Stimulated activated CD4-positive, alpha-beta T cell treated with anti-CD3 and anti-CD28 coated beads, Interleukin-2, amount 100 ng/mL, for 4 hours (primary cell): ENCODE measurements around the gene CFLAR.
A peak's percentile ranks its signal among the peaks of the same experiment; 100 is the strongest.
"Not testable (repeated sequence)": the region's sequence is repeated elsewhere in the genome, so short reads cannot be mapped to it uniquely, and the experiment has no call there.

Source experiments
- DNase-seq: peaks from one replicate; pipeline ENCODE4 v3.0.0-alpha.2; 2020; ENCODE audit warnings: low read depth

Gene CFLAR

DNA sequence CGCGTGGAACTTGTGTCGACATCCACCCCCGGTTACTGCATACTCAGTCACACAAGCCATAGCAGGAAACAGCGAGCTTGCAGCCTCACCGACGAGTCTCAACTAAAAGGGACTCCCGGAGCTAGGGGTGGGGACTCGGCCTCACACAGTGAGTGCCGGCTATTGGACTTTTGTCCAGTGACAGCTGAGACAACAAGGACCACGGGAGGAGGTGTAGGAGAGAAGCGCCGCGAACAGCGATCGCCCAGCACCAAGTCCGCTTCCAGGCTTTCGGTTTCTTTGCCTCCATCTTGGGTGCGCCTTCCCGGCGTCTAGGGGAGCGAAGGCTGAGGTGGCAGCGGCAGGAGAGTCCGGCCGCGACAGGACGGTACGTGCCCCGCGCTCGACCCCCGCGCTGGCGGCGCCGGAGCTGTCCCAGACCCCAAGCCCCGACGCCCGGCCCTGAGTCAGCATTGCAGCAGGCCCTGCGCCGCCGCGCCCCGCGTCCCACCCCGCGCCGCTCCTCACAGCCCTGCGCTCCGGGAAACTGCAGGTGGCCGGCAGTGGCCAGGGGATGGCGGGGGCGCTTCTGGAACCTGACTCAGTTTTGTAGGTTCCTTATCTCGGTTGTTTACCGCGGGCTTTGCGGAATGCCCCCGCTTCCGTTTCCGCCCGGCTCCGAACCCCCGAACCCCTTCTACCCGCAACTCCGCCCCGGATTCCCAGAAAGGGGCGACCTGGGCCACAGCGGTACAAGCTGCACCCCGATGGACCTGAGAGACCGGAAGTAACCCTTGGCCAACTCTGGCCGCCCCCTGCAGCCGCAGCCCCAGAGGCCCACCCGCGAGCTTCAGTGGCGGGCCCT, at the start of gene CFLAR:
Gene CFLAR (plus strand): TSS at position 50 of the 844 bp plus-strand sequence. CDS start 13,702 bp downstream, outside the sequence.
- peak; percentile 66 for DNase-seq

DNA sequence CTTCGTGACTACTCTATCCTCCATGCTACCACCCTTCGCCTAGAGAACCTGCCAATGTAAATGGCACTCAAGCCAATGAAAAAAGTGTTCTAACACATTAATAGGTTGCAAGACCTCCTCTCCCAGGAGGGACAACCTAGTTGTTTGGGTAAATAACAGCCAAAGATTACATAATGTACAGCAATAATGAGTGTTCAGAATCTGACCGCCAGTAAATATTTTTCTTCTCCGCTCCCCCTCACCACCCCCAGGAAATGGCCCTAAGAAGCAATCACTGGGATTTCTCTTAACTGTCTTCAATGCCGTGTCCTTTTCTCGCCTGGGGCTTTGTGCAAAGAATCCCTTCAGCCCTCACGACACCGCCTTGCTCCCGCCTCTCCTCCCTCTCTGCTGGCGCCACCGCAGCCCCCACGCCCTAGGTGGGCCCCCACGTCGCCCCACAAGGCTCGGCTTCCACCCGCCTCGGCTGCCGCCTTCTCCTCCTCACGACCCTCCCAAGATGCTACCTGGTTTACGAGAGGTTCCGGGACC, 45.0 kb upstream of the CFLAR start:
- DNase-seq, result no peak

DNA sequence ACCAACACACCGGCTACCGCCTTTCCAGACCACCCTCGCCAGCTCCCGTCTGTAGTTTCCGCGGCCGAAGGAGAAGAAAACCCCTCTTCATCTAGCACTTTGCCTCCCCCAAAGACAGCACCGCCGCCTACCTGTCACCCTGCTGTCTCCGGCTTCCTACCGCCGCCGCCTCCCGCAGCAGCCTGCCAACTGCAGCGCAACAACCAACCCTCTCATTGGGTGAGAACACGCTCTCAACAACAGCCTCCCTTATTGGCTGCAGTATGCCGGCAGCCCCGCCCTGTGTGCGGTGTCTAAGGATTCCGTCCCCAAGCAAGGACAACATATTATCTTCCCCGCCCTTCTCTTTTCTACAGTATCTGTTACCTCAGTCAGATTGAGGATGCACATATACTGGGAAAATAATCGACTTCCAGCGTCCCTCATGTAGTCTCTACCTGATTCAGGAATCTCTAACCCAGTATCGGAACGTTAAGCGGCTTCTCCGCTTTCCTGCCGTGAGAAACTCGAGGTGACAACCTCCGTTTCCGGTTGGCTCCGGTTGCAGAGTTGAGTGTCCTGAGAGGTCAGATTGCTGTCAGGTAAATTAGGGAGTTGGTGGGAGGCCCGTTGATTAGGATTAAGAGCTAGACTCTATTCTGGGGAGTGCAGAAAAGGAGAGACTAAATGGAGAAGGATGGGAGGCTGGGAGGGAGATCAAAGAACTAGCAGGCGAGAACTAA, 44.3 kb upstream of the CFLAR start, which contains the start of the genes HYCC2 and NDUFB3:
Gene HYCC2 (minus strand): TSS at position 193 of the 722 bp plus-strand sequence. CDS start 47,662 bp downstream, outside the sequence.
Gene NDUFB3 (plus strand): TSS at position 523 of the 722 bp plus-strand sequence. CDS start 6,882 bp downstream, outside the sequence.
- peak; percentile 88 for DNase-seq

DNA sequence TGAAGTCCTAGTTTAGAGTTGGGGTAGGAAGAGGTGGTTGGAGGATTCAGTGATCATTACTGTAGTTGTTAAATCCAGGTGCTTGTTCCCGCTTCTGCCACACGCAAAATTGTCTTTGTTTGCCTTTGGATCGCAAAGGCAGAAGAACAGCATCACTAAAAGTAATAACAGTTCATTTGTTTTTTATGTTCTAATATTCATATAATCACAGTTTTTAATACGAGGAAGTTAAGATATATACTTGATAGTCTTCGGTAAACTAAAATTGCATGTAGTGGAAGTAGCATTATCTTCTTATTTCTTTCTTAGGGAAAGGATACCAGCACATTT, 43.8 kb upstream of the CFLAR start:
- DNase-seq, result no peak

DNA sequence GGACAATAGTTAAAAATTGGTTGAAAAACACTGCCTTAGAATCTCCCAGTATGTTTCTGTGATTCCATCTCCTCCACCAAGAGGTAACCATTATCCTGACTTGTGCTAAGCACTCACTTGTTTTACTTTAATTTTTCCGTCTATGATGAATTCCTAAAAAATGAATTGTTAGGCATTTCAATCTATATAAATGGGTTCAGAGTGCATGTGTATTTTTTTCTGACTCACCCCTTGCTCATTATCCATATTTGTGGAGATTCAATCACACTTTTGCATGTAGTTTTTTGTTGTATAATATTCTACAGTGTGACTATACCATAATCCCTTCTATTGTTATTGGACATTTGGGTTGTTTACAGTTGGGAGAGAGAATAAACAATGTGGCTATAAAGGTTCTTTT, 42.9 kb upstream of the CFLAR start:
- no peak for DNase-seq

DNA sequence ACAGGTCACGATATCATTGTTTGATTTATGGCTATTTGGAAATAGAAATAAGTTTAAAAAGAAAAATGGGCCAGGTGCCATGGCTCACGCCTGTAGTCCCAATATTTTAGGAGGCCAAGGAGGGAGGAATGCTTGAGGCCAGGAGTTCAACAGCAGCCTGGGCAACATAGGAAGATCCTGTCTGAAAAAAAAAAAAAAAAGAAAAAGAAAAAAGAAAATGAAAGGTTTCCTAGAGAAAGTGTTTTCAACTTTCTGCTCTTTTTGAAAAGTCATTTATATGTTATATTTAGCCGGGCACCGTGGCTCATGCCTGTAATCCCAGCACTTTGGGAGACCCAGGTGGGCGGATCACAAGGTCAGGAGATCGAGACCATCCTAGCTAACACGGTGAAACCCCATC, 41.0 kb upstream of the CFLAR start:
- DNase-seq, result no peak

DNA sequence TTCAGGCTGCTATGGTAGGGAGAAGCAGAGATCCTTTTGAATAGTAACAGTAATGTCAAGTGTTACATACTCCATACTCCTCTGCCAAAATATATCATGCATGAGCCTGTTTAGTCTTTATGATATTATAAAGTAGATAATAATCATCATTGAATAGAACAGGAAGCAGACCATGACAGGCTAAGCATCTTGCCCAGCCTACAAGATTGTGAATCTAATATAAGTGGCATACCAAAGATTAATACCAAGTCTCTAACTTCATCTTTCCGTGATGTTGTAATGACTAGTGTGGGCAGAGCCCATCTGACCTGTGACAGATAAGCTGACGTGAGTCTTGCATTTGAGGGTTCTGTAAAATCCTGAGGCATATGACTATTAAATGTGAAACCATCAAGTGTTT, 31.1 kb upstream of the CFLAR start:
- no peak for DNase-seq

DNA sequence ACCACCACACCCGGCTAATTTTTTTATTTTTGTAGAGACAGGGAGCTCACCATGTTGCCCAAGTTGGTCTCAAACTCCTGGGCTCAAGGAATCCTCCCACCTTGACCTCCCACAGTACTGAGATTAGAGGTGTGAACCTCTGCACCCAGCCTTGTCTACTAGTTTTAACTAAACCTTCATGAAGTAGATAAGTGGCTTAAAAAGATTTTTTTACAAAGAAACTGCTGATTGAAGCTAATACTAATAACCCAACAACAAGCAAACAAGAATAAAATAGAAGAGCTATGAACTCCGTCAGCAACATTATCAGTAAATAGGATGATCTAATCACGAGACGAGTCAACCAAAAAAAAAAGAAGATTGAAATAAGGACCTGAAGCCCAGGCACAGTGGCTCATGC, 25.4 kb upstream of the CFLAR start:
- DNase-seq, result no peak

DNA sequence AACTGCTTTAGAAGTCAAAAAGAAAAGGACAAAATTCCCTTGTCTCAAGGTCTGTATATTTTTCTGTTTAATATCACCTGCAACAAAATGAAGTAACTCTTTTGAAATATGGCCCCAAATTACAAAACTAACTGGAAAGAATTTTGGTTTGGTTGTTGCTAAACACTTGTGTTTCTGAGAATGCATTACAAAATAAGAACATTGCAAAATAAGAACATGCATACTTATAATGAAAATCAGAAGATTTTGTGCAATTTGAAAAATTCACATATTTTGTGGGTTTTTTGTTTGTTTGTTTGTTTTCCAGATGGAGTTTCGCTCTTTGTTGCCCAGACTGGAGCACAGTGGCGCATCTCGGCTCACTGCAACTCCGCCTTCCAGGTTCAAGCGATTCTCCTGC, 22.4 kb upstream of the CFLAR start:
- no peak for DNase-seq

DNA sequence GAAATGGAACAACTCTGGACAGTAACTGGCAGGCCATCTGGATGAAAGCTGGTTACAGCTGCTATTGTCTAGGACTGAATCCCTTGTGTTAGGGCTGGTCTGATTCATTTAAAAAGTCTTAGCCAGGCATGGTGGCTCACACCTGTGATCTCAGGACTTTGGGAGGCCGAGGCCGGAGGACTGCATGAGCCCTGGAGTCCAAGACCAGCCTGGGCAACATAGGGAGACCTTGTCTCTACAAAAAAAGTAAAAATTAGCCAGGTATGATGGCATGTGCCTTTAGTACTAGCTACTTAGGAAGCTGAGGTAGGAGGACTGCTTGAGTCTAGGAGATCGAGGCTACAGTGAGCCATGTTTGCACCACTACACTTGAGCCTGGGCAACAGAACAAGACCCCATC, 15.5 kb upstream of the CFLAR start:
- no peak for DNase-seq

DNA sequence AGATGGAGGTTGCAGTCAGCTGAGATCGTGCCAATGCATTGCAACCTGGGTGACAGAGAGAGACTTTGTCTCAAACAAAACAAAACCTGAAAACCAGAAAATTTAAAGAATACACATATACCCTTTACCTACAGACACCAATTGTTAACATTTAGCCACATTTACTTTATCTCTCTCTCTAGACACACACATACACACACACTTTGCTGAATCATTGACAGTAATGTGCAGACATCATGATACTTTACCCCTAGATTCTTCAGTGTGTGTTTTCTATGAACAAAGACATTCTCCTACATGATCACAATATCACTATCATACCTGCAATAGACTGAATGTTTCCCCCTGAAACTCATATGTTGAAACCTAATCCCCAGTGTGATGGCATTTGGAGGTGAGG, 10.2 kb upstream of the CFLAR start:
- DNase-seq, result no peak

DNA sequence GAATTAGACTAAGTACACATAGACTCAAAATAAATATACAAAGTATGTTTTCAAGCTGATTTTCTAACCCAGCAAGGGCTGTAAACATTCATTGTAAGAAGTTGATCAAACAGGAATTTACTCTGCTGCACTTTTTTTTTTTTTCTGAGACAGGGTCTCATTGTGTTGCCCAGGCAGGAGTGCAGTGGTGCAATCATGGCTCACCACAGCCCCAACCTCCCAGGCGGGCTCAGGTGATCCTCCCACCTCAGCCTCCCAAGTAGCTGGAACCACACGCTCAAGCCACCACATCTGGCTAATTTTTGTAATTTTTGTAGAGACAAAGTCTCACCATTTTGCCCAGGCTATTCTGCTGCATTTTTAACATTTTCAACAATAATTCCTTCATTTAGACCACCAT, 8.3 kb upstream of the CFLAR start:
- DNase-seq, result no peak

DNA sequence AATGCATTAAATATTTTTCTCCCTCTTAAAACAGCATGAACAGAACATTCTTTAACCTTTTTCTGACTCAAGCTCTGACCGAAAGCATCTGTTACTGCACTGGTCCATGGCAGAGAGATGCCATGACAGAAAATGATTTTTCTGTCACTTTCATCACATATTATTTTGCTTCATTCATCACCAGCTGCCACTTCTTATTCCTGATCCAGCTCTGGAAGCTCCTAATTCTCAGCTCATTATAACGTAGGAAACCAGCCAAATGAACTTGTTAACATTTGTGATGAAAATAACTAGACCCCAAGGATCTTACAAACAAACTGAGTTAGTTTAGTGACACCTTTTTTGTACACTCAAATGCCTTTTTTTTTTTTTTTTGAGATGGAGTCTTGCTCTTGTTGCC, 7.6 kb upstream of the CFLAR start:
- no peak for DNase-seq

DNA sequence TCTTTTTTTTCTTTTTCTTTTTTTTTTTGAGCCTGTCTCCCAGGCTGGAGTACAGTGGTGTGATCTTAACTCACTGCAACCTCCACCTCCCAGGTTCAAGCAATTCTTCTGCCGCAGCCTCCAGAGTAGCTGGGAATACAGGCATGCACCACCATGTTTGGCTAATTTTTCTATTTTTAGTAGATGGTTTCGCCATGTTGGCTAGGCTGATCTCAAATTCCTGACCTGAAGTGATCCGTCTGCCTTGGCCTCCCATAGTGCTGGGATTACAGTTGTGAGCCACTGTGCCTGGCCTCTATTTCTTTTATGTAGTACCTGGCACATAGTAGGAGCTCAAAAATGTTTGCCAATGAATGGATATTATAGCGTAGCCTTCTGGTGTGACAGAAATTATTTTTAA, 6.8 kb upstream of the CFLAR start:
- no peak for DNase-seq

DNA sequence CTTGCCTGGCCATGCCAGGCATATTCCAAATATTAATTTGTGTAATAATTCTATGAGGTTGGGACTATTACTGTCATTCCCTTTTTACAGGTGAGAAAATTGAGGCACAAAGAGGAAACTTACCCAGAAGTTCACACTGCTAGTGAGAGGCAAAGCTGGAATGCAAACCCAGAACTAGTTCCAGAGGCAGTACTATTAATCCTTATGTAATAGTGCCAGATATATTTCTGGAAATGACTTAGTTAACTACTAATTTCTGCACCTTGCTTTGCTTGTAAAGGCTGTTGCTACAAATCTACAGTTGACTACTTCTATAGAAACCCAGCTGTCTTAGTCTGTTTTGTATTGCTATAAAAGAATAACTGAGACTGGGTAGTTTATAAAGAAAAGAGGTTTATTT, 5.3 kb upstream of the CFLAR start:
- no peak for DNase-seq

DNA sequence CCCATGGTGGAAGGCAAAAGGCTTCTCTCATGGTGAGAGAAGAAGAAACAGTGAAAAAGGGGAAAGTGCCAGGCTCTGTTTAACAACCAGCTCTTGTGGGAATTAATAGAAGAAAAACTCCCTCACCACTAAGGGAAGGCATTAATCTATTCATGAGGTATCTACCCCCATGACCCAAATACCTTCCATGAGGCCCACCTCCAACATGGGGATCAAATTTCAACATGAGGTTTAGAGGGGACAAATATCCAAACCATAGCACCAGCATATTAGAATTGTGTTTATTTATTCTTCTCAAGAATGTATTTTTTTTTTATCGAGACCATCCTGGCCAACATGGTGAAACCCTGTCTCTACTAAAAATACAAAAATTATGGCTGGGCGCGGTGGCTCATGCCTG, 4.9 kb upstream of the CFLAR start:
- no peak for DNase-seq

DNA sequence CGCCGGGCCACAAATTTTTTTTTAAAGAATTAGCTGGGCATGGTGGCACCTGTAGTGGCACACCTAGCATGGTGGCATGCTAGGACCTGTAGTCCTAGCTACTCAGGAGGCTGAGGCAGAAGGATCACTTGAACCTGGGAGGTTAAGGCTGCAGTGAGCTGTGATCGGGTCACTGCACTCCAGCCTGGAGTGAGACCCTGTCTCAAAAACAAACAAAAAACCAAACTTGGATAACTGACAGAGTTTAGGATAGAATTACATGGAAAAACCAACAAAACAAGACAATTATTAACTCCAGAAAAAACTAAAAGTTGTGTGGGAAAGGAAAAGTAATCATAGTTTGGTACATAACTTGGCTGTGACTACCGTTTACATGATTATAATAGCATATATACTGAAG, 1.6 kb upstream of the CFLAR start:
- no peak for DNase-seq

DNA sequence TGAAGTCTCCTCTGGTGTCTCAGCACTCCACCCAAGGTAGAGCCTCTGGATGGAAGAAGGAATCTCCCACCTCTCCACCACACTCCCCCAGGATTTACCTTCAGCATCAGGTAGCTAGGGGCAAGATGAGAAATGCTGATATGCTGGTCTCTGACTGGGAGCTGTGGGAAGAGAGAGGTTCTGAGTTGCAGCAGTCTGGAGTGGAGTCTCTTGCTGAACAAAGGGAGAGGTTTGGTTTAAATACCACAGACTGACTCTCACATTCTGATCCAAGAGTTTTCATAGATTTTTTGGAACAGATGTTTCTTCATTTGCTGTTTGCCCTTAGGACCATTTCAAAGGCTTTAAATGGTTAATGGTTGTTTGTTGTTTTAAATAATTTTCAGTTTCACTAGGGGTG, 1.1 kb upstream of the CFLAR start:
- no peak for DNase-seq

DNA sequence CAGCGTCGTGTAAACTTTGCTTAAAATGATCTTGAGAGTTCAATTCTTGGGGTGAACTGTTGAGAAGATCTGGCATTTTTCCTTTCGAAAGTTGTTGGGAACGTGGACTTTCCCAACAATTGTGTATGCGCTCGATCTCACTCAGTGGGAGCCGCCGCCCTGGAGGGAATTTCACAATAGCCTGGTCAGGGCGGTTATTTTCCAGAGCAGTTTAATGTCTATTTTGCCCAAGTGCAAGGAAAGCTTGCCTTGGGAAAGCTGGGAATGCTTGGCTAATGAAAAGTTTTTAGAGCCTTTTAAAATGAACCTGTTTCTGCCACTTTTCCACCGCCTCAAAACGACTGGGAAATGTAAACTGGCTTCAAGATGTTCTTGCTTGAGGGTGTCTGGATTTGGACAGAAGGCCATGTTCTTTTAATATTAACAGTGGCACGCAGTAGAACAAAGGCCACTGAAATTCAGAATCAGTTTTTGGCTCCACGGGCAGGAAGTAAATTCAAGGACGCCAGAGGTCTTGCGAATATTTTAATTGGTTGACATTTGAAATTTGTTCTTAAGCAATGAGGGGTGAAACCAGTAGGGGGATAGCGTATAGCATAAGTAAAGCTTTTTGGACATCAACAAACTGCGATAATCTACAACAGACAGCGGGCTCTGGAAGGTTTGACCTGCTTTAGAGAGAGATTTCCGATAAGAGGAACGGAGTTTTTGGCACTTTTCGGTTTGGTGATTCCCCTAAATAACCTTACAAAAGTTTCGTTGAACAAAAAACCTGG, 1.2 kb downstream of the CFLAR start:
- DNase-seq, result no peak

DNA sequence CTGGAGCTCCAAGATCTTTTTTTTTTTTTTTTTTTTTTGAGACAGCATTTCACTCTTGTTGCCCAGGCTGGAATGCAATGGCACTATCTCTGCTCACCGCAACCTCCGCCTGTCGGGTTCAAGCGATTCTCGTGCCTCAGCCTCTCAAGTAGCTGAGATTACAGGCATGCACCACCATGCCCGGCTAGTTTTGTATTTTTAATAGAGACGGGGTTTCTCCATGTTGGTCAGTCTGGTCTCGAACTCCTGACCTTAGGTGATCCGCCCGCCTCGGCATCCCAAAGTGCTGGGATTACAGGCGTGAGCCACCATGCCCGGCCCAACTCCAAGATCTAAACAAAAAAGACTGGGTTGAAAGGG, 1.8 kb downstream of the CFLAR start:
- not testable (repeated sequence) for DNase-seq

DNA sequence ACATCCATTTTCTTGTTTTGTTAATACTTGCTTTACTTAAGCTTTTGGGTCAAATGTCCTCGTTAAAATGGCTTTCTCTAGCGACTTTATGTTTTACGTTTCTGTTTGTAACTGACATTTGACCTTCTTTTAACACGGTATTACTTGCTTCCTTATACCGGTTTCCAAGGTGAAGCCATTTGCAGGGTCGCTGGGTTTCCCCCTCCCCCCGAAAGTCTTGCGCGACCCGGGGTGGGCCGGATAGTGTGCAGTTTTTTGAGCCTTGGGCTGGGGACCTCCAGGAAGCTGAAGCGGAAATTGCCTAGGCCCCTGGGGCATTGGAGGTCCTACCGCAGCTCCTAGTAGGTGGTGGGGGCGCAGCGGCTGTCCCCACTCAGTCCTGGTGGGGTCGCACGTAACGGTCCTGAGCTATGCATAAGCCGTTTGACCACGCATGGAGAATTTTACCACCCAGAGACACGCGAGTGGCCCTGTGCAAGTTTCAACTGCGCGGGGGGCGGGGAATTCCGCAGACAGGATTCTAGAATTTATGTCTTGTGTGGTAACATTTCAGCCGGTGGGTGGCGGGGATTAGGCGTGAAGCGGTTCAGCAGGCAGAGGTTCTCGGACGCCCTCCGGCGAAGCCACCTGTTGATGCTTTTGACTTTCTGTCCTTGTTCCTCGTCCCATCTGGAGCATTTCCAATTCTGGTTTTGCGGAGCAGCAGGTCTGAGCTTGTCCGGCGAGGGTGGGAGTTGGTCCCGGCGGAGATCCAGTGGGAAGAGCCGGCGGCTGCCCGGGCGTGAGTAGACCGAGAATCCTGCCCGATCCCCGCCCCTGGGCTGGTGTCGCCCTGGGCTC, 2.4 kb downstream of the CFLAR start:
- DNase-seq, result peak; percentile 81
